ENCODE data around the gene QRSL1. TPM values are rescaled to one million over a fixed set of nuclear protein-coding genes. Genes with fewer than 3 reads are reported as not detected.
"Not testable (repeated sequence)": the region's sequence is repeated elsewhere in the genome, so short reads cannot be mapped to it uniquely, and the experiment has no call there.

QRSL1 gene
- total RNA-seq, 2 experiments from 2014 or later = 12.6 to 14.7 TPM

DNA sequence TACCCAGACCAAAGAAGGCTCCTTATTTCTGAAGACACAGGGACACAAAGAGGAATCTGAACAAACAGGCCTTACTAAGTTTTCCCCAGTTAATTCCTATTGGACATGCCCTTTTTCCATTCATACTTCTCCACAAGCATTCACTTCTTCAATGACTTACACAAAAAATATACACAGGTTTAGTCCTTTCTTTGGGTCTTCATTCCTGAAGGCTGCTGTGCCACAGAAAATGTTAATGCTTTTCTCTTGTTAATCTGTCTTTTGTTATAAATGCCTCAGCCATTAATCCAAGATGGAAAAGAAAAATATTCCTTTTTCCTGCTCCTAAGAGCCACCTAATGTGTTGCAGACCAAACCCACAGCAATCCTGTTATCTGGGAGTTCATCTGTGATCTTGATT is 71.2 kb downstream of the QRSL1 start:
- Mint-ChIP-seq H3K27me3 (peaks cover 22% of the 10 kb centered on the region), H3K36me3 (ENCODE audit: low read depth) (no peaks in the 10 kb centered on the region), H3K4me3 (no peak overlapping the region), H3K9me3 (peaks cover 4% of the 10 kb centered on the region), H3K4me1 (no peaks in the 10 kb centered on the region), H3K27ac (no peak overlapping the region)
- POLR2A ChIA-PET = no interaction called here
- CTCF ChIA-PET = no interaction called here
- no peak for DNase-seq

DNA sequence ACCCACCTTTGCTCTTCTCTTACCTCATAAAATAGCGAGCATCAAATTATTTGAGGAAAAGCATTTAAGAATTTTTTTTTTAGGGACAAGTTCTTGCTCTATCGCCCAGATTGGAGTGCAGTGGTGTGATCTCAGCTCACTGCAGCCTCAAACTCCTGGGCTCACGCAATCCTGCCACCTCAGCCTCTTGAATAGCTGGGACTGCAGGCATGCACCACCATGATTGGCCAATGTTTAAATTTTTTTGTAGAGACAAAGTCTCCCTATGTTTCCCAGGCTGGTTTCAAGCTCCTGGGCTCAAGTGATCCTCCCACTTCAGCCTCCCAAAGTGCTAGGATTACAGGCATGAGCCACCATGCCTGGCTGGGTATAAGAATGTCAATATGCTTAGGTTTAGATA is 71.8 kb downstream of the QRSL1 start:
- H3K4me3 Mint-ChIP-seq; POLR2A ChIA-PET; H3K4me1 Mint-ChIP-seq; H3K9me3 Mint-ChIP-seq; CTCF ChIA-PET; H3K36me3 Mint-ChIP-seq (ENCODE audit: low read depth); H3K27ac Mint-ChIP-seq; DNase-seq: not testable (repeated sequence)
- peaks cover 27% of the 10 kb centered on the region for H3K27me3 Mint-ChIP-seq

DNA sequence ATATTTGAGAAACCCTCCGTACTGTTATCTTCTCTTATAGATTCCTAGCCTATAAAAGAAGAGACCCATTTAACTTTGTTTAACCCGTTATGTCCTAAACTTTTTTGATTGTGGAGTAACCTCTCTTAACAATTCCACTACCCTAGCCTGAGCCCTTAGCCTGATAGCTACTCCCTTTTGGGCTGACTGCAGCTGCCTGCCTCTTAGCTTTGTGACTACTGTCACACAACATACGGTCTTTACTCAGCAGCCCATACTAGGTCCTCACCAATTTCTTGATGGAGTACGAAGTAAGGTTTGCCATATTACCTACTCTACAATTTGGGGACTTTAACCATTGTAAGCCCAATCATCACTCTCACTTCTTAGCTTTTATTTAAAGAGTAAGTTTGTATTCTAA is 72.7 kb downstream of the QRSL1 start:
- H3K4me1 Mint-ChIP-seq = no peaks in the 10 kb centered on the region
- no peak for DNase-seq
- CTCF ChIA-PET = no interaction called here
- H3K36me3 Mint-ChIP-seq (ENCODE audit: low read depth) = no peaks in the 10 kb centered on the region
- no peak overlapping the region for H3K4me3 Mint-ChIP-seq
- peaks cover 24% of the 10 kb centered on the region for H3K27me3 Mint-ChIP-seq
- H3K9me3 Mint-ChIP-seq = peaks cover 4% of the 10 kb centered on the region
- POLR2A ChIA-PET = no interaction called here
- H3K27ac Mint-ChIP-seq = no peak overlapping the region

DNA sequence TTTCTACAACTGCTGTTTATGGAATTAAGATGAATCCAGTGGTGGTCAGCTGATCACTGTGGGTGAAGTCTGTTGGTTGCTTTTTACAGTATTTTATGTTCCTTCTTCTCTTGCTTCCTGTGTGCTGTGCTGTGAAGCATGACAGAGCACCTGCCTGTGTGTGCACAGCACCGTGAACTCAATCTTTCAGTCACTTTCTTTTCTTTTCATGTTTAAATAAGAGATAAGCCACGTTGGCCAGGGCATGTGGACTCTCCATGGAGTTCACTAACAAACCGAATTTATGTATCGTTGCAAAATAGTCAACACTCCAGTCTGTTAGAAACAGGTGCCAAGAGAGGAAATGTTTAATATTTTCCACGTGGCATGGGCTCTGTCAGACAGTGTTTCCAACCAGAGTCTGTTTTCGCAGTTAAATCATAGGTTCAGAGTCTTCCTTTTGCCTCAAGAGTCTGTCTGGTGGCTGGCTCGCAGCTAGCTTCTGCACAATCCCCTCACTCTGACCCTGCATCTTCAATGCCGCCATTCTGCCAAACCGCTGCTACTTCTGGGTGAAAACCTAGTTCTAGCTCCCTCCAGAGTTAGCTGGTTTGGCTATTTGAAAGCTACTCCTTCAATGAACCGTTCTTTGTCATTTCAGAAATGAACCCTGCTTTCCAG is 73.2 kb downstream of the QRSL1 start:
- no peak for DNase-seq
- H3K4me3 Mint-ChIP-seq = no peak overlapping the region

DNA sequence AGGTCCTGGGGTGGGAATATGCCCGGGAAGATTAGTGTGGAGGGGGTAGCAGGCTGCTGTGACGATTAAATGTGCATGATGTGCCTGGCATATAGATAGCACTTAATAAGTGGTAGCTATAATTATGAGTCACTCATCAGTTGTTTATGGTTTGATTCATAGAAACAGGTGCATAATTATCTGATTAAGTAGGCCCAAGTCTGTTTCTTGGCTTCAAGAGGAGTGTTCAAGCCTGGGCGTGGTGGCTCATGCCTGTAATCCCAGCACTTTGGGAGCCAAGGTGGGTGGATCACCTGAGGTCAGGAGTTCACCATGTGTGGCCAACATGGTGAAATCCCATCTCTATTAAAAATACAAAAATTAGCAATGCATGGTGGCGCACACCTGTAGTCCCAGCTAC is 74.9 kb downstream of the QRSL1 start:
- POLR2A ChIA-PET = no interaction called here
- Mint-ChIP-seq H3K27ac (no peak overlapping the region), H3K4me1 (no peaks in the 10 kb centered on the region), H3K36me3 (ENCODE audit: low read depth) (no peaks in the 10 kb centered on the region), H3K9me3 (peaks cover 4% of the 10 kb centered on the region), H3K27me3 (peaks cover 29% of the 10 kb centered on the region), H3K4me3 (no peak overlapping the region)
- CTCF ChIA-PET = no interaction called here
- DNase-seq = no peak

More for the DNA sequence above, 73.2 kb downstream of the QRSL1 start:
- Mint-ChIP-seq H3K9me3 (peaks cover 4% of the 10 kb centered on the region), H3K36me3 (ENCODE audit: low read depth) (no peaks in the 10 kb centered on the region), H3K4me1 (no peaks in the 10 kb centered on the region), H3K27me3 (peaks cover 26% of the 10 kb centered on the region), H3K27ac (no peak overlapping the region)
- CTCF ChIA-PET = interaction anchor here (0.8 kb wide), 1 partner anchor 8 kb away, joined by 4 read pairs; no protein-coding TSS in a partner anchor
- POLR2A ChIA-PET = no interaction called here

DNA sequence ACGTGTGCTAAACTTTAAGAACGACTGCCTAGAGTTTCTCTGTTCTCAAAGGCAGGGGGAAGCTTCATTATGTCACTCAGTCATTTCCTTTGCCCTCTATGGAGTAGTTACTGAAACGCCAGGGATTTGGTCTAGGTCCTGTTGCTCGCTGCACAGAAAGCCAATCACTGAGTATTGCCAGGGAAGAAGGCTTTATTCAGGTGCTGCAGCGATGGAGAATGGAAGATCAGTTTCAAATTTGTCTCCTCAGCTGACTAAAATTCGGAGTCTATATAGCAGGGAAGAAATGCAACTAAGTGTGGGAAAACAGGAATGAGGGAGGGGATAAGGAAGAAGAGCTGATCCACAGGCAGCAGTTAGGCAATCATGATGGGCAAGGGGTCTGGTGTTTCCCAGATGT is 75.8 kb downstream of the QRSL1 start:
- H3K4me3 Mint-ChIP-seq = no peak overlapping the region
- no peak overlapping the region for H3K27ac Mint-ChIP-seq
- POLR2A ChIA-PET = no interaction called here
- H3K27me3 Mint-ChIP-seq = peaks cover 31% of the 10 kb centered on the region
- H3K4me1 Mint-ChIP-seq = no peaks in the 10 kb centered on the region
- DNase-seq = no peak
- H3K36me3 Mint-ChIP-seq (ENCODE audit: low read depth) = no peaks in the 10 kb centered on the region
- CTCF ChIA-PET = no interaction called here
- peaks cover 4% of the 10 kb centered on the region for H3K9me3 Mint-ChIP-seq

DNA sequence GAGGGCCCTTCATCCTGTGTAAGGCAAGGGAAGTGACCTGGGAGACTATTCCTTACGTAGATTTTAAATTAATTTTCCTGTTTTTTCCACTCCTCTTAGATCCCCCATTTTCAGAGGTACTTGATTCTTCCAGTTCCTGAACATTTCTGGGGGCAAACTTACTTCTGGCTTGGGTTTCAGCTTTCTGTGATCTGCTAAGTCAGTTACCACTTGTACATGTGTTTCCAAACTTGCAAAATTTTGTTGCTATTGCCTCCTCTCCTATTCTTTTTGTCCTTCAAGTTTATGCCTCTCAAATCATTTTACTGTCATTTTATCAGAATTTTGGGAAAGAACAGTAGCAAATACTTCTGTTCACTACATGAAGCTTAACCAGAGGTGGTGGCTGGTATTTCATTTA is 81.2 kb downstream of the QRSL1 start:
- Mint-ChIP-seq H3K9me3 (no peaks in the 10 kb centered on the region), H3K27me3 (peaks cover 23% of the 10 kb centered on the region), H3K27ac (no peak overlapping the region), H3K4me1 (no peaks in the 10 kb centered on the region), H3K4me3 (no peak overlapping the region), H3K36me3 (ENCODE audit: low read depth) (no peaks in the 10 kb centered on the region)
- no peak for DNase-seq
- CTCF ChIA-PET = no interaction called here
- POLR2A ChIA-PET = no interaction called here

DNA sequence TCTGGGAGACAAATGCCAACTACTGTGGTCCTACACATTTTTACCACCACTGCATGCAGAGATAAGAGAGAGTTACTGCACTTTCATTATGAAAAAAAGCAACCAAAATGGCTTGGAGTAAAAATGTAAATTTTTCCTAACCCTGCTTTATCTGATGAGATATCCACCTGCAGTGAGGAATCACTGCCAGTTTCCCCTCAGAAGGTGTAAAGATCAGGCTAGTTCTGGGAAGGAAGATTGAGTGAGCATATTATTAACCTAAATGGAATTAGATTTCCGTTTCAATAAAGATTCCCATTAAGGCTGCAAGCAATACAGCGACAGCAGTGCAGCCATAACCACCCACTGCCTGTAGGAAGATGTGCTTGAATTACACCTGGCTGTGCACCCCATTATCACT is 84.9 kb downstream of the QRSL1 start:
- ChIA-PET CTCF (interaction anchor here (1.5 kb wide), 1 partner anchor 24 kb away, joined by 3 read pairs; no protein-coding TSS in a partner anchor), POLR2A (no interaction called here)
- H3K4me1 Mint-ChIP-seq = no peaks in the 10 kb centered on the region
- no peak overlapping the region for H3K27ac Mint-ChIP-seq
- H3K9me3 Mint-ChIP-seq = no peaks in the 10 kb centered on the region
- no peak for DNase-seq
- H3K36me3 Mint-ChIP-seq (ENCODE audit: low read depth) = no peaks in the 10 kb centered on the region
- peaks cover 17% of the 10 kb centered on the region for H3K27me3 Mint-ChIP-seq
- H3K4me3 Mint-ChIP-seq = no peak overlapping the region

DNA sequence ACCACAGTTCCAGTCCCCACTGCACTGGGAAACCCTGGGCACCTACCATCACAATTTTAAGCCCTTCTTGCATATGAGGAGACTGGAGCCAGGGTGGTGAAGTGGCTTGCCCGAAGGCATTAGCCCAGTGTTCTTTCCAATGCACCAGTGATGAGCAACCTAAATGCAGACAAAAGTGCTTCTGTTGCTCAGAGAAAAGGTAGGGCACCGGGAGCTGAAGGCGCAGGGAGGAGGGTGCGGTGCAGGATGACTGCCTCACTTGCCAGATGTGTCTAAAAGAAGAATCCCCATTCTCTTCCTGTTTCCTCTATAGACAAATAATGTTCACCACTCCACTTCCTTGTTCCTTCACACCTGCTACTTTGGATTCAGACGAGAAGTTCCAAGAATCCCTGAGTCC is 86.5 kb downstream of the QRSL1 start:
- Mint-ChIP-seq H3K27me3 (peaks cover 12% of the 10 kb centered on the region), H3K36me3 (ENCODE audit: low read depth) (no peaks in the 10 kb centered on the region), H3K4me1 (no peaks in the 10 kb centered on the region), H3K27ac (no peak overlapping the region), H3K4me3 (no peak overlapping the region), H3K9me3 (no peaks in the 10 kb centered on the region)
- DNase-seq = no peak
- ChIA-PET CTCF (no interaction called here), POLR2A (no interaction called here)

DNA sequence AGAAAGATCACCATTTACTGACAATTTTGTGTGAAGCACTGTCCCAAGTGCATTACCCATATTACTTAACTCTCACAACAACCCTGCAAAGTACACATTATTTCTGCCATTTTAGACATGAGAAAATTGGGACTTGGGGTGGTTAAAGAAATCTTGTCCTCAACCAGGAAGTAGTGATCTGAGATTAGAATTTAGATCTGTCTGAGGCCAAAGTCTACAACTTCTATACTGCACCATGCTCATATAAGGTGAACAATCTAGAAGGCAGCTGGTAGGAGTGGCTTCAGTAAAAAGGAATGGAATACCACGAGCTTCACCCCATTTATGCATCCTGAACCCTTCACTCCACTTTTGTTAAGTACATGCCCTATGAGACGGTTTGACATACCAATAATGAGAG is 87.6 kb downstream of the QRSL1 start:
- DNase-seq = no peak

More for the DNA sequence above, 87.6 kb downstream of the QRSL1 start:
- ChIA-PET CTCF (interaction anchor here (1.0 kb wide), 1 partner anchor 10 kb away, joined by 4 read pairs; no protein-coding TSS in a partner anchor), POLR2A (no interaction called here)
- Mint-ChIP-seq H3K4me1 (no peaks in the 10 kb centered on the region), H3K36me3 (ENCODE audit: low read depth) (no peaks in the 10 kb centered on the region), H3K9me3 (no peaks in the 10 kb centered on the region), H3K27ac (no peak overlapping the region), H3K4me3 (no peak overlapping the region), H3K27me3 (peaks cover 10% of the 10 kb centered on the region)

Other genes with a start within 250 kb of the QRSL1 start
- 1 to 10 TPM; 5.4 to 6.3 TPM for gene RTN4IP1, start 80 bp upstream of the QRSL1 start, total RNA-seq

Data from activated CD4-positive, alpha-beta T cell treated with anti-CD3 and anti-CD28 coated beads, Interleukin-2, amount 10 ng/mL, durations not matched to agents 7 days and 5 days (primary cell).